Endothelial cell of hepatic sinusoid (primary cell): ENCODE measurements around the gene VTI1A.

Experiments used
- in situ Hi-C: cut with HindIII; loops from 2 replicates; pipeline ENCODE4 v1.10.0; 2017; ENCODE audit warnings: low sequenced_read_pairs

Gene VTI1A

DNA sequence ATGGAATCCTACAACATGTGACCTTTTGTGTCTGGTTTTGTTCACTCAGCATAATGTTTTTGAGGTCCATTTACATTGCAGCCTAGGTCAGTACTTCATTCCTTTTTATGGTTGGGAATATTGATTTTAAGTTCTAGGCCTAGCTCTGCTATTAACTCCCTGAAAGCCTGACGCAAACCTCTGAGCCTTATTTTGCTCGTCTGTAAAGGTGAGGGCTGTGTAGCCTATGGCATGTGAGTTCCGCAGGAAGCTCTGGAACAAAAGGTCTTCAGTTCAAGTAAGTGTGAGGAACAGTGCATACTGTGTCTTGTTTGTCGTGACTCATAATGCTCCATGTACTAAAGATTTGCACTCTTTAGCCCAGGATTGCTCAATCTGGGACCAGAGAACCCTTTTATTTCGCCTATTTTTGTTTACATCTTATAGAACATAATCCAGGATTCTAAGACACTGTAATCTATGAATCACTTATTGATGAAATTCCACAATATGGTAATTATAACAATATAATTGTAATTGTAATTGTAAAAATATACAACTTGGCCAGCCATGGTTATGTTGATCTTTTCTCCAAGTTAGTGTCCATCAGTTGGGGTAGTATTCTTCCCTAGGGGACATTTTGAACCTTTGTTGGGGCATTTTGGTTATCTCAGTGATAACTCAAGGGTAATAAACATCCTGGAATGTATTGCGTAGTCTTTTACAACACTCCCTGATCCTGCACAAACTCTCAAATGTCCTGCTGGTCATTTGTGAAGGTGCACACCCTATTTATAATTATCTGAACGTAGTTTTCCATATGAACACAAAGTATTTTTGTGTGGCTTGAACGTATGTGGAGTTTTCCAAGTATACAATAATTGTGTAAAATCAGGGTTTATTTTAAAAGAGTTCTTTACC, 184.7 kb downstream of the VTI1A start:
- in situ Hi-C loops, result no loop called here

- in situ Hi-C loops, result no loop called here
These were observed 187.2 kb downstream of the VTI1A start for GRCh38 chr10:112634096-112634830.

- in situ Hi-C loops, result loop anchor here (5.0 kb wide), 1 partner anchor 106 kb away; no protein-coding TSS in a partner anchor
These were observed 190.9 kb downstream of the VTI1A start for GRCh38 chr10:112637901-112638300.

- in situ Hi-C loops, result loop anchor here (5.0 kb wide), 1 partner anchor 107 kb away; no protein-coding TSS in a partner anchor
These were observed 192.3 kb downstream of the VTI1A start for GRCh38 chr10:112639298-112639697.

DNA sequence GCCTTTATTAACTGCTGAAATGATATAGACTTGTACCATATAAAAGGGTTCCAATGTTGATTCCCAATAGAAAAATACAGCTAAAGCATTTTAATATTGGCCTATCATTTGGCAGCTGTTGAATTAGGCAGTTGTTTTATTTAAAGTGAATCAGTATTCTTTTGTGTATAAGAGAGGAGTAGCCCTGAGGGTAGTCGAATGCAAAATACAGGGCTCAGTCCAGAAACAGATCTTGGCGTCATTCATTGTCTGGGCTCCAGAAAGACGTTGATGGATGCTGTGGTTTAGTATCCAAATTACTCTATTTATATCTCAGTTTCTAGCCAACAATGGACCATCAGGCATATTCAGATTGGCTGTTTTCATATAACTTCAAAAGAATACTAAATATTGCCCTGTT, 193.6 kb downstream of the VTI1A start:
- in situ Hi-C loops, result no loop called here

DNA sequence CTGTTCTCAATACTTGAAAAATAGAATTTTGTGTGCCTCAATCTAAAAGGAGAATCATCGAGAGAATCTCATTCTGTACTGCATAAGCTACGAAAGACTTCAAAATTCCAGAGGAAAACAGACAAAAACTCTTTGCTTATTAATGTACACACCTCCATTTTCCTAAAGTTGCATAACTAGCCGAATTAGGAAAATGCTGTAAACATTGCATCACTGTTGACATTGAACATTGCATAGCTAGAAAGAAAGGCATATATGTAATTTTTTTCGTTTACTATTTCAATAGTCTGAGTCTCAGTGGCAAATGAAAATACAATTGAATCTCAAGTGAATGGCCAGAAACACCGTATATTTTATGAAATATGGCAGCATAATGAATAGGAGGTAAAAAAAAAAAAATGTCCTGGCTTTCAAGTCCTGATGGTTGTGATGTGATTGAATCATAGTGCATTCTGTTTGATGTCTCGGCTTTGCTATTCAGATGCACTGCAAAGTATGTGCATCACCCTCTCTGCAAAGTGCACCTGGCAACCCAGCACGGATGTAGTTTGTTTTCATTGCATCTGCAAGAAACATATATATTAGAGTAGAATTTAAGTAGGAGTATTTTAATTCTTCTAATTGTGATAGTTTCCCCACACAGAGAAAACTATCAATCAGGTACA, 196.7 kb downstream of the VTI1A start:
- in situ Hi-C loops, result no loop called here

- in situ Hi-C loops, result no loop called here
These were observed 197.2 kb downstream of the VTI1A start for GRCh38 chr10:112644265-112644645.

- in situ Hi-C loops, result no loop called here
These were observed 202.2 kb downstream of the VTI1A start for GRCh38 chr10:112649006-112649821.

GRCh38 chr10:112649822-112650152, 202.8 kb downstream of the VTI1A start:
- in situ Hi-C loops, result no loop called here

DNA sequence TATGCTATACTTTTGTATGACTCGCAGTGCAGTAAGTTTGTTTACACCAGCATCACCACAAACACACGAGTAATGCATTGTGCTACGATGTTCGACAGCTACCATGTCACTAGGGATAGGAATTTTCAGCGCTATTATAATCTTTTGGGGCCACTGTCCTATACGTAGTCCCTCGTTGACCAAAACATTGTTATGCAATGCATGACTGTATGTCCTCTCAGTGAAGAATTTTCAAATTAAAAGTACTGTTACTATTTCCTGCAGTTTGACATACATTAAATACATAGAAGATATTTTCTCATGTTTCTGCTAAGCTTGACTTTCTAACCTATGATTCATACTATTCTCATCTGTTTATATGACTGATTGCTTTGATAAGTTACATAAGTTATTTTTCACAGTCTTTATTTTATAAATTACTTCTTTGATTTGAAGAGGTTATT, 203.6 kb downstream of the VTI1A start:
- in situ Hi-C loops, result no loop called here

GRCh38 chr10:112653215-112653614, 206.2 kb downstream of the VTI1A start:
- in situ Hi-C loops, result no loop called here

- in situ Hi-C loops, result no loop called here
These were observed 206.8 kb downstream of the VTI1A start for GRCh38 chr10:112653851-112654250.

- in situ Hi-C loops, result no loop called here
These were observed 207.8 kb downstream of the VTI1A start for GRCh38 chr10:112654794-112655193.

DNA sequence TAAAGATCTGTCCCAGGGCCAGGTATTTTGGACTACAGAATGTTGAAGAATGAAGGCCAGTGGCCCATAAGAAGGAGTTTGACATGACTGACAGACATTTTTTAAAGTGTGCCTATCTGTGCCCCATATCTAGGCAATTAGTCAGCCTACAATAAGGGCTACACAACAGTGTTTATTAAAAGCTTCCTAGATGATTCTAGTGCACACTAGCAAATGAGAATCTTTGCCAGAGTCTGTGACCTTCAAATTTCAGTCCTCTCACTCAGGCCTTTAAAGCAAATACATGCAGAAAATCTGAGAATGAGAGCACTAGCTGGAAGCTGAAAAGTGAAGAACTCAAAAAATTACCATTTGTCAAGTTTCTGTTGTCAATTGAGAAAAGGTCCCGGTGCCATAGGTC, 208.7 kb downstream of the VTI1A start:
- in situ Hi-C loops, result no loop called here

DNA sequence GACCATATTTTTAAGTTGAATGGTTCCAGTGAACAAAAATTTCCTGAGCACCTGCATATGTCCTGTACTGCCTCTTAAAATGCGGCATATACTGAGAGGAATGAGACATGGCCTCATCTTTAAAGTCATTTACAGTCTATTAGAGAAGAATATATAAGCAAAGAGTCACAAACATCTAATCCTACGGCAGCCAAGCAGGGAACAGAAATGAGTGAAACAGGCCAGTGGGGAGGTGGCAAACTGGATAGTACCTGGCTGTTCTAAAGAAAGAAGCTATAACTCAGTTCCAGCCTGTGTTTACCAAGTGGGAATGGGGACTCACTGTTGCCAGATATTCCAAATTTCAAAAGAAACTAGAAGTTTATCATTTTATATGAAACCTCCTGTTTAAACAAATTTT, 211.4 kb downstream of the VTI1A start:
- in situ Hi-C loops, result no loop called here

- in situ Hi-C loops, result no loop called here
These were observed 212.1 kb downstream of the VTI1A start for GRCh38 chr10:112658900-112659638.

DNA sequence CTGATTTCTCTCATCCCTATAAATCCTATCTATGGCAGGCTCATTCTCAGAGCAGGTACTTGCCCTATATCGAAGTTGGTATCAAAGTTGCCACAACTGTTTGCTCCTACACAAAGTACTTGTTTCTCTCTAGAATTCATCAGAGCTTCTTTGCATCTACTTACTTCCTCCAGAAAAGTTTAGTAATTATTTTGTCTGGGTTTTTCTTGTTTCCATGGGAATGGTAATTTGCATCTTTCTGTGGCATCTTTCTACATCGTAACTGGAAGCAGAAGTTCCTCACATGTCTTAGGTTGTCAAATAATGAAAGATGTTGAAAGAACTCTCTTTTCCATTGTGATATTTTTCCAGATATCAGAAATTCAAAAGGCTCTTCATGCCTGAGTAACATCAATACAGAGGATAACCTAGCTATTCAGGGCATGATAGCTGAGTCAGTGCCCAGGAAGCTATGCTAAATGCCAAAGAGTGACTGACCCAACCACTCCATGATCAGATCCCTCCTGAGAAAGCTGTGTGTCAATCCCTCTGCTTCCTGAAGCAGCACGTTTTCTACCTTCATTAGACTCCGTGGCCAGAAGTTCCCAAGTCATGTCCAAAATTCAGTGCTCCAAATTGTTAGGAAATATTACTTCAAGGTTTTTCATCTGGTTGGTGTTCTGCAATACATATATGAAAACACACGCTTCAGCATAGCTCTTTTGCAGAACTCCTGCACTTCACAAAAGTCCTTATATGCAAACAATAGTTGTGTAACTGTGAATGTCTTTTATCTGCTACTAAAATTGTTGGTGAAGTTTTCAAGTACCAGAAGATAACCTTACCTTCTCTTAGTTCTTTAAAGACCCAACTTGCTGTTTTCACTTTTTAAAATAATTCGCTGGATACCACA, 216.5 kb downstream of the VTI1A start:
- in situ Hi-C loops, result no loop called here

GRCh38 chr10:112666094-112666493, 219.1 kb downstream of the VTI1A start:
- in situ Hi-C loops, result no loop called here

DNA sequence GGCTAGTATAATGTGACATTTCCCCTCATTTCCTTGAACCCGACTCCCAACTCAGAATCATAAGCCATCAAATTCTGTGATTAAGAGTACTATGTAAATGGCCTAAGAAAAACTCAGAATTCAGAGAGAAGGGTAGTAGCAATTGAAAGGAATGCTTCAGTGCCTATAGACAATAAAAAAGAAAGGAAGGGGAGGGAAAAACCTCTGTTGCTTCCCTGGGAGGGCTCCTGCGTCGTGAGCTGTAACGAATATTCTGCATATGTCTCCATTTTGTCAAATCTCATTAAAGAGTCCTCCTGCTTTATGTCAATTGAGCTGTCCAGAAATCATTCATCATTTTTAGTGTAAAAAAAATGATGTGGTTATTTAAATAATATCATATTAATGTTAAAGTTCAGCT, 223.0 kb downstream of the VTI1A start:
- in situ Hi-C loops, result no loop called here
